DND-41 (cell line): Measurements from ENCODE around the gene RNF2.

Source experiments
- ATAC-seq: fragments of 200-7000 bp; cut with Tn5 transposase; 3 replicates; pipeline ENCODE4 v1.9.1; 2021; ENCODE audit warnings: low read depth; ENCODE audit not compliant: insufficient read depth
- DNase-seq: peaks from one replicate; pipeline ENCODE4 v3.0.0-alpha.2; 2020
- H2AFZ ChIP-seq: 2 replicates; pipeline ENCODE4 v1.6.0; 2012; ENCODE audit warnings: low read depth, low read length
- H3K27ac ChIP-seq: 2 replicates; pipeline ENCODE4 v1.5.1; 2012; ENCODE audit warnings: low read length, inconsistent platforms
- H3K27me3 ChIP-seq: fragments of 200-600 bp; sonication (generic); 2 replicates; pipeline ENCODE4 v1.6.0; 2012; ENCODE audit warnings: low read length, mild to moderate bottlenecking, inconsistent platforms; ENCODE audit not compliant: insufficient read depth, poor library complexity
- H3K36me3 ChIP-seq: 2 replicates; pipeline ENCODE4 v1.5.1; 2012; ENCODE audit warnings: low read length, inconsistent platforms; ENCODE audit not compliant: insufficient read depth
- H3K4me1 ChIP-seq: 2 replicates; pipeline ENCODE4 v1.5.1; 2012; ENCODE audit warnings: mild to moderate bottlenecking, low read length; ENCODE audit not compliant: insufficient read depth
- H3K4me2 ChIP-seq: 2 replicates; pipeline ENCODE4 v1.6.0; 2012; ENCODE audit warnings: mild to moderate bottlenecking, moderate library complexity, low read length, inconsistent platforms; ENCODE audit not compliant: insufficient read depth
- H3K4me3 ChIP-seq, 2 experiments: fragments of 200-600 bp in 1 of 2; shearing (Covaris generic) in 1 of 2; 2 replicates each; pipeline ENCODE4 v1.5.1; 2012 to 2016; ENCODE audit warnings: inconsistent platforms in 2 of 2, low read length in 2 of 2, mild to moderate bottlenecking in 2 of 2, low read depth in 1 of 2, moderate library complexity in 1 of 2
- H3K79me2 ChIP-seq: 2 replicates; pipeline ENCODE4 v1.6.0; 2012; ENCODE audit warnings: low read length, inconsistent platforms; ENCODE audit not compliant: insufficient read depth
- H3K9ac ChIP-seq: 2 replicates; pipeline ENCODE4 v1.6.0; 2012; ENCODE audit warnings: low read depth, mild to moderate bottlenecking, inconsistent platforms, low read length, moderate library complexity
- H3K9me3 ChIP-seq: 2 replicates; pipeline ENCODE4 v1.5.1; 2012; ENCODE audit warnings: low read length, moderate library complexity, mild to moderate bottlenecking, inconsistent platforms; ENCODE audit not compliant: insufficient read depth, severe bottlenecking
- H4K20me1 ChIP-seq: 2 replicates; pipeline ENCODE4 v1.6.0; 2012; ENCODE audit warnings: low read length; ENCODE audit not compliant: insufficient read depth
- EZH2 ChIP-seq: IDR thresholded peaks from 3 replicates; pipeline ENCODE4 v1.6.1; 2012; ENCODE audit warnings: borderline replicate concordance, low read depth, mild to moderate bottlenecking, moderate library complexity, low read length, inconsistent platforms; ENCODE audit not compliant: severe bottlenecking
- TF ChIP-seq, protein P1 (sequence below): IDR thresholded peaks from 2 replicates; pipeline ENCODE4 v1.5.1; 2012; ENCODE audit warnings: borderline replicate concordance, low read length, moderate library complexity, mild to moderate bottlenecking; ENCODE audit not compliant: poor library complexity, severe bottlenecking; ENCODE audit errors: extremely low read depth

The RNF2 gene

DNA sequence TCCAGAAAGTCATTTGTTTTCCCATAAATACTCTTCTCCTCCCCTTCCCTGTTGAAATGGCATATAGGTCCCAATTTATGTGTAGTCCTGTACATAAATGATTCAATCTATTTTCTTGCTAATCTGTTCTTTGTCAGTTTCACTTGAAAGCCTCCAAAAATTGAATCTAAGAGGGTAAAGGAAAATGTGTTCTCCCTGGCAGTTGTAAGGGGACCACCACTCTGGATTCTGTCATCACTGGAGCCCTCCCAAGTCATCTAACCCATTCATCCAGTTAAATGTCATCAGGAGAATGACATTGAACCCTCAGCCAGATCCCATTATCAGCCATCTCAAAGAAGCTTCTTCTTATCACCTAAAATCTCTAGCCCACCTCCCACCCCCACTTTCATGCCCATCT is 35.0 kb upstream of the RNF2 start:
- Histone ChIP-seq H3K9me3 (no peaks in the 10 kb centered on the region), H3K9ac (no peak overlapping the region), H3K27me3 (no peaks in the 10 kb centered on the region), H3K79me2 (no peaks in the 10 kb centered on the region), H3K27ac (no peak overlapping the region), H3K4me1 (no peaks in the 10 kb centered on the region), H3K36me3 (no peaks in the 10 kb centered on the region), H4K20me1 (no peaks in the 10 kb centered on the region), H3K4me3 (no peak overlapping the region), H3K4me2 (no peak overlapping the region), H2AFZ (no peak overlapping the region)
- ATAC-seq (no peak), DNase-seq (no peak)
- TF ChIP-seq EZH2, result no peak
- TF ChIP-seq, protein P1, sequence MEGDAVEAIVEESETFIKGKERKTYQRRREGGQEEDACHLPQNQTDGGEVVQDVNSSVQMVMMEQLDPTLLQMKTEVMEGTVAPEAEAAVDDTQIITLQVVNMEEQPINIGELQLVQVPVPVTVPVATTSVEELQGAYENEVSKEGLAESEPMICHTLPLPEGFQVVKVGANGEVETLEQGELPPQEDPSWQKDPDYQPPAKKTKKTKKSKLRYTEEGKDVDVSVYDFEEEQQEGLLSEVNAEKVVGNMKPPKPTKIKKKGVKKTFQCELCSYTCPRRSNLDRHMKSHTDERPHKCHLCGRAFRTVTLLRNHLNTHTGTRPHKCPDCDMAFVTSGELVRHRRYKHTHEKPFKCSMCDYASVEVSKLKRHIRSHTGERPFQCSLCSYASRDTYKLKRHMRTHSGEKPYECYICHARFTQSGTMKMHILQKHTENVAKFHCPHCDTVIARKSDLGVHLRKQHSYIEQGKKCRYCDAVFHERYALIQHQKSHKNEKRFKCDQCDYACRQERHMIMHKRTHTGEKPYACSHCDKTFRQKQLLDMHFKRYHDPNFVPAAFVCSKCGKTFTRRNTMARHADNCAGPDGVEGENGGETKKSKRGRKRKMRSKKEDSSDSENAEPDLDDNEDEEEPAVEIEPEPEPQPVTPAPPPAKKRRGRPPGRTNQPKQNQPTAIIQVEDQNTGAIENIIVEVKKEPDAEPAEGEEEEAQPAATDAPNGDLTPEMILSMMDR, result no peak

DNA sequence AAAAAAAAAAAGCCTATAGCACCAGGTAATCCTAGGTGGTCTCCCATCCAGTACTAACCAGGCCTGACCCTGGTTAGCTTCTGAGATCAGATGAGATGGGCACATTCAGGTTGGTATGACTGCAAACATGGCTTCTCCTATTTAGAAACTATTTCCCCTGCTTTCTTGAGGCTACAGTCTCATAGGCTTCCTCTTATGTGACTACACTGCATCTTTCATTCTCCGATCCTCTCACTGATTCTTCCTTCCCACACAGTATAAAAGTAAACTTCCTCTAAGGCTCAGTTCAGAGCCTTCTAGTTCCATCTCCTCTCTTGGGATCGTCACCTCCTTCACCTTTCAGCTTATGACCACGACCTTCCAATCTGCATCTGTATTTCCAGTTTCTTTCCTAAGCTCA is 30.4 kb upstream of the RNF2 start:
- TF ChIP-seq, protein P1, result no peak
- no peak for TF ChIP-seq EZH2
- DNase-seq, result no peak
- H3K9ac ChIP-seq, result no peak overlapping the region
- H3K27ac ChIP-seq, result no peak overlapping the region
- no peaks in the 10 kb centered on the region for H3K79me2 ChIP-seq
- no peak for ATAC-seq
- H3K27me3 ChIP-seq, result no peaks in the 10 kb centered on the region
- H3K4me2 ChIP-seq, result no peak overlapping the region
- H3K4me3 ChIP-seq, result no peak overlapping the region
- no peaks in the 10 kb centered on the region for H3K9me3 ChIP-seq
- no peaks in the 10 kb centered on the region for H3K4me1 ChIP-seq
- no peaks in the 10 kb centered on the region for H3K36me3 ChIP-seq
- H4K20me1 ChIP-seq, result no peaks in the 10 kb centered on the region
- H2AFZ ChIP-seq, result no peak overlapping the region

DNA sequence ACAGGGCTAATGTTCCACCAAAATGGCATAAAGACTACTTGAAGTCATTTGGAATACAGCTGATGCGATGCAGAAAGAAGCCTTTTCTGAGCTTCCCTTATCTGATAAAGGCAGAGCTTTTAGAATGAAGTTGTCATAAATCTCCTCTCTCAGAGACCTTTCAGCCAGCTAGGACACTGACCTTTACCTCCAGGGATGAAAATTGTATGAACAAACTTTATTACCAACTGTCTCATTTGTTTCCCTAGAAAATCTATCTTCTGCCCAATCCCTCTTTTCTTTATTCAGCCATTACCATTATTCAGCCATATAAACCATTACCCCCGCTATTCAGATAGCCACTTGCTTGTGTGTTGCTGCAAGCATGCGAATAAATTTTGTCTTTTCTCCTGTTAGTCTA is 29.7 kb upstream of the RNF2 start:
- Histone ChIP-seq H4K20me1 (no peaks in the 10 kb centered on the region), H3K9me3 (no peaks in the 10 kb centered on the region), H3K36me3 (no peaks in the 10 kb centered on the region), H3K27ac (no peak overlapping the region), H3K4me2 (no peak overlapping the region), H3K4me3 (no peak overlapping the region), H2AFZ (no peak overlapping the region), H3K9ac (no peak overlapping the region), H3K27me3 (no peaks in the 10 kb centered on the region), H3K79me2 (no peaks in the 10 kb centered on the region), H3K4me1 (no peaks in the 10 kb centered on the region)
- TF ChIP-seq, protein P1, result no peak
- no peak for TF ChIP-seq EZH2
- ATAC-seq, result no peak
- DNase-seq, result no peak

DNA sequence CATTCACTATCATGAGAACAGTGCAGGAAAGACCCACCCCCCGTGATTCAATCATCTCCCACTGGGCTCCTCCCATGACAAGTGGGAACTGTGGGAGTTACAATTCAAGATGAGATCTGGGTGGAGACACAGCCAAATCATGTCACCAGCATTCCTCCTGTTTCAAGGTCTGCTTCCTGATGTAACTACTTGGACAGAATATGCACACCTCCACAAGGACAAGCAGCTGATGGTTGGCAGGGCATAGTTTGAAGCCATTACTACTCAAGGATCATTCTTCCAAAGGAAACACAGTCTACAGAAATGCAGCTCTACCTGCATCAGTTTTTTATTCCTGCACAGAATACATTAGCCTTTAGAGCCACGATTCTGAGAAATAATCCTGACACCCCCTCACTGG is 28.5 kb upstream of the RNF2 start:
- Histone ChIP-seq H3K27me3 (no peaks in the 10 kb centered on the region), H3K9ac (no peak overlapping the region), H2AFZ (no peak overlapping the region), H3K4me2 (no peak overlapping the region), H3K4me1 (no peaks in the 10 kb centered on the region), H3K4me3 (no peak overlapping the region), H3K27ac (no peak overlapping the region), H3K9me3 (no peaks in the 10 kb centered on the region), H4K20me1 (no peaks in the 10 kb centered on the region), H3K36me3 (no peaks in the 10 kb centered on the region), H3K79me2 (no peaks in the 10 kb centered on the region)
- no peak for DNase-seq
- no peak for TF ChIP-seq EZH2
- TF ChIP-seq, protein P1, result no peak
- no peak for ATAC-seq
